Glutamatergic neuron (in vitro differentiated cells): Measurements from ENCODE around the gene SLC25A28. TPM values are rescaled to one million over a fixed set of nuclear protein-coding genes. Genes with fewer than 3 reads are reported as not detected.
"Not testable (repeated sequence)": the region's sequence is repeated elsewhere in the genome, so short reads cannot be mapped to it uniquely, and the experiment has no call there.

Source experiments
- DNase-seq: peaks from one replicate; pipeline ENCODE4 v3.0.0; 2022
- H3K27ac Mint-ChIP-seq: one replicate; pipeline ENCODE4 v1.8.0; 2020; ENCODE audit warnings: mild to moderate bottlenecking, mixed read lengths, inconsistent platforms; ENCODE audit not compliant: unreplicated experiment
- H3K27me3 Mint-ChIP-seq: one replicate; pipeline ENCODE4 v1.8.0; 2020; ENCODE audit warnings: mild to moderate bottlenecking, moderate library complexity, mixed read lengths, inconsistent platforms; ENCODE audit not compliant: unreplicated experiment
- H3K36me3 Mint-ChIP-seq: one replicate; pipeline ENCODE4 v1.8.0; 2020; ENCODE audit warnings: mild to moderate bottlenecking, mixed read lengths, inconsistent platforms; ENCODE audit not compliant: unreplicated experiment
- H3K4me1 Mint-ChIP-seq: one replicate; pipeline ENCODE4 v1.8.0; 2020; ENCODE audit warnings: mild to moderate bottlenecking, low read depth, mixed read lengths, inconsistent platforms; ENCODE audit not compliant: unreplicated experiment
- H3K4me3 Mint-ChIP-seq: one replicate; pipeline ENCODE4 v1.8.0; 2020; ENCODE audit warnings: mild to moderate bottlenecking, mixed read lengths, inconsistent platforms; ENCODE audit not compliant: unreplicated experiment
- H3K9me3 Mint-ChIP-seq: one replicate; pipeline ENCODE4 v1.8.0; 2020; ENCODE audit warnings: mild to moderate bottlenecking, moderate library complexity, mixed read lengths, inconsistent platforms; ENCODE audit not compliant: unreplicated experiment
- CTCF ChIP-seq: fragments of 200-600 bp; sonication (generic); IDR thresholded peaks from one replicate; pipeline ENCODE4 v1.5.0; 2021; ENCODE audit not compliant: partially characterized antibody, unreplicated experiment
- total RNA-seq: library from RNA; stranded (reverse); fragmentation: NEBNext Ultra II Directional; extraction: Animal tissue kit (Norgen Biotek cat#: 25700); gene quantifications from one replicate; pipeline ENCODE4 v1.2.1, GENCODE V29; 2021; ENCODE audit not compliant: unreplicated experiment

SLC25A28 gene
- total RNA-seq, 1 donor from 2014 or later = 27.1 TPM

- Mint-ChIP-seq H3K4me3 (no peak overlapping the region), H3K36me3 (no peaks in the 10 kb centered on the region), H3K4me1 (no peaks in the 10 kb centered on the region), H3K27me3 (no peaks in the 10 kb centered on the region), H3K9me3 (no peaks in the 10 kb centered on the region), H3K27ac (no peak overlapping the region)
- DNase-seq = no peak
- no peak for TF ChIP-seq CTCF
Measured at GRCh38 chr10:99629625-99629978, 9.4 kb upstream of the SLC25A28 start.

- Mint-ChIP-seq H3K36me3 (no peaks in the 10 kb centered on the region), H3K27me3 (no peaks in the 10 kb centered on the region), H3K4me3 (no peak overlapping the region), H3K27ac (no peak overlapping the region), H3K9me3 (no peaks in the 10 kb centered on the region), H3K4me1 (no peaks in the 10 kb centered on the region)
- DNase-seq = no peak
- TF ChIP-seq CTCF = no peak
Measured at GRCh38 chr10:99628923-99629624, 8.8 kb upstream of the SLC25A28 start.

- H3K27me3 Mint-ChIP-seq = peaks cover 10% of the 10 kb centered on the region
- not testable (repeated sequence) for H3K4me1 Mint-ChIP-seq, H3K4me3 Mint-ChIP-seq, H3K9me3 Mint-ChIP-seq, DNase-seq, H3K36me3 Mint-ChIP-seq, H3K27ac Mint-ChIP-seq
Measured at GRCh38 chr10:99625124-99625523, 4.9 kb upstream of the SLC25A28 start.

GRCh38 chr10:99623919-99624318 lies 3.7 kb upstream of the SLC25A28 start:
- Mint-ChIP-seq H3K36me3 (no peaks in the 10 kb centered on the region), H3K9me3 (peaks cover 5% of the 10 kb centered on the region), H3K27me3 (peaks cover 10% of the 10 kb centered on the region), H3K4me3 (no peak overlapping the region), H3K27ac (no peak overlapping the region), H3K4me1 (peaks cover 12% of the 10 kb centered on the region)
- no peak for TF ChIP-seq CTCF
- DNase-seq = no peak

- H3K4me1 Mint-ChIP-seq = peaks cover 17% of the 10 kb centered on the region
Measured at GRCh38 chr10:99621454-99622251, 1.4 kb upstream of the SLC25A28 start.

More at GRCh38 chr10:99621454-99622251, 1.4 kb upstream of the SLC25A28 start:
- H3K27me3 Mint-ChIP-seq = peaks cover 10% of the 10 kb centered on the region
- no peaks in the 10 kb centered on the region for H3K36me3 Mint-ChIP-seq
- H3K9me3 Mint-ChIP-seq = peaks cover 5% of the 10 kb centered on the region
- TF ChIP-seq CTCF = no peak
- H3K27ac Mint-ChIP-seq = peak overlapping the region; percentile 89
- no peak for DNase-seq
- peak overlapping the region; percentile 88 for H3K4me3 Mint-ChIP-seq
